RWPE2 (cell line): ENCODE measurements around the gene CREB3L2.

Source experiments
- ATAC-seq: fragments of 200-7000 bp; cut with Tn5 transposase; 3 replicates; pipeline ENCODE4 v1.9.1; 2021; ENCODE audit warnings: low read depth
- DNase-seq: peaks from one replicate; pipeline ENCODE4 v3.0.0-alpha.2; 2020; ENCODE audit warnings: low spot score
- H3K27ac ChIP-seq: fragments of 450-650 bp; 2 replicates; pipeline ENCODE4 v1.5.1; 2017; ENCODE audit warnings: mild to moderate bottlenecking; ENCODE audit not compliant: poor library complexity, severe bottlenecking
- H3K27me3 ChIP-seq: fragments of 250-450 bp; sonication (Bioruptor Pico); 2 replicates; pipeline ENCODE4 v1.5.1; 2021; ENCODE audit warnings: mild to moderate bottlenecking, moderate library complexity; ENCODE audit not compliant: insufficient read depth, poor library complexity, severe bottlenecking
- H3K36me3 ChIP-seq: fragments of 250-450 bp; sonication (Bioruptor Pico); 2 replicates; pipeline ENCODE4 v1.5.1; 2020; ENCODE audit warnings: low read depth, mild to moderate bottlenecking, moderate library complexity
- H3K4me1 ChIP-seq: fragments of 250-450 bp; sonication (Bioruptor Pico); 2 replicates; pipeline ENCODE4 v1.5.1; 2021; ENCODE audit warnings: mild to moderate bottlenecking, moderate library complexity; ENCODE audit not compliant: insufficient read depth, poor library complexity, severe bottlenecking
- H3K4me3 ChIP-seq: fragments of 250-450 bp; sonication (Bioruptor Pico); 2 replicates; pipeline ENCODE4 v1.5.1; 2021; ENCODE audit warnings: mild to moderate bottlenecking, moderate library complexity; ENCODE audit not compliant: severe bottlenecking
- H3K9me3 ChIP-seq: fragments of 250-450 bp; sonication (Bioruptor Pico); 2 replicates; pipeline ENCODE4 v1.5.1; 2021; ENCODE audit warnings: mild to moderate bottlenecking, moderate library complexity; ENCODE audit not compliant: severe bottlenecking
- CTCF ChIP-seq: fragments of 450-650 bp; IDR thresholded peaks from one replicate; pipeline ENCODE4 v1.5.1; 2017; ENCODE audit warnings: mild to moderate bottlenecking, moderate library complexity; ENCODE audit not compliant: poor library complexity, severe bottlenecking

CREB3L2 gene

GRCh38 chr7:137978464-137979237, 23.2 kb downstream of the CREB3L2 start:
- no peaks in the 10 kb centered on the region for H3K9me3 ChIP-seq
- DNase-seq: peak; percentile 74
- peak; percentile 92 for ATAC-seq
- peak overlapping the region; percentile 71 for H3K27ac ChIP-seq
- no peaks in the 10 kb centered on the region for H3K27me3 ChIP-seq
- H3K4me3 ChIP-seq: no peak overlapping the region
- peaks cover 34% of the 10 kb centered on the region for H3K4me1 ChIP-seq
- H3K36me3 ChIP-seq: no peaks in the 10 kb centered on the region
- no peak for TF ChIP-seq CTCF

- ATAC-seq: no peak
- Histone ChIP-seq H3K27ac (peak overlapping the region; percentile 71), H3K36me3 (no peaks in the 10 kb centered on the region), H3K27me3 (no peaks in the 10 kb centered on the region), H3K4me1 (peaks cover 34% of the 10 kb centered on the region), H3K4me3 (no peak overlapping the region), H3K9me3 (no peaks in the 10 kb centered on the region)
- DNase-seq: no peak
- TF ChIP-seq CTCF: no peak
Observed at GRCh38 chr7:137977173-137977572, 24.7 kb downstream of the CREB3L2 start.

GRCh38 chr7:137976696-137977095, 25.2 kb downstream of the CREB3L2 start:
- Histone ChIP-seq H3K27ac (peak overlapping the region; percentile 71), H3K4me1 (peaks cover 33% of the 10 kb centered on the region), H3K9me3 (no peaks in the 10 kb centered on the region), H3K27me3 (no peaks in the 10 kb centered on the region), H3K4me3 (no peak overlapping the region), H3K36me3 (no peaks in the 10 kb centered on the region)
- ATAC-seq (no peak), DNase-seq (no peak)
- TF ChIP-seq CTCF: no peak

GRCh38 chr7:137976232-137976631, 25.7 kb downstream of the CREB3L2 start:
- H3K27ac ChIP-seq: no peak overlapping the region
- no peaks in the 10 kb centered on the region for H3K36me3 ChIP-seq
- H3K4me1 ChIP-seq: peaks cover 29% of the 10 kb centered on the region
- no peak for TF ChIP-seq CTCF
- ATAC-seq (no peak), DNase-seq (no peak)
- no peaks in the 10 kb centered on the region for H3K9me3 ChIP-seq
- H3K27me3 ChIP-seq: no peaks in the 10 kb centered on the region
- no peak overlapping the region for H3K4me3 ChIP-seq

GRCh38 chr7:137975768-137976167, 26.1 kb downstream of the CREB3L2 start:
- no peak for TF ChIP-seq CTCF

More at GRCh38 chr7:137975768-137976167, 26.1 kb downstream of the CREB3L2 start:
- Histone ChIP-seq H3K4me1 (peaks cover 27% of the 10 kb centered on the region), H3K27me3 (no peaks in the 10 kb centered on the region), H3K27ac (no peak overlapping the region), H3K9me3 (no peaks in the 10 kb centered on the region), H3K36me3 (no peaks in the 10 kb centered on the region), H3K4me3 (no peak overlapping the region)
- DNase-seq (no peak), ATAC-seq (no peak)
